HG02759 (cell line): ENCODE data around the gene HSPA6.
"Not testable (repeated sequence)": the region's sequence is repeated elsewhere in the genome, so short reads cannot be mapped to it uniquely, and the experiment has no call there.

Experiments used
- ATAC-seq: cut with Tn5 transposase; IDR thresholded peaks from one replicate; pipeline ENCODE4 v1.9.1; 2021; ENCODE audit warnings: mild to moderate bottlenecking, moderate library complexity; ENCODE audit not compliant: unreplicated experiment

HSPA6 gene

GRCh38 chr1:161531986-161532643, 7.8 kb downstream of the HSPA6 start:
- no peak for ATAC-seq

GRCh38 chr1:161532644-161533567, 8.6 kb downstream of the HSPA6 start:
- ATAC-seq: not testable (repeated sequence)

GRCh38 chr1:161537068-161537669, 12.8 kb downstream of the HSPA6 start:
- ATAC-seq: not testable (repeated sequence)

- ATAC-seq: not testable (repeated sequence)
Measured at GRCh38 chr1:161538925-161539479, 14.7 kb downstream of the HSPA6 start.

- ATAC-seq: peak; percentile 70
Measured at GRCh38 chr1:161539731-161540569, 15.6 kb downstream of the HSPA6 start.

- ATAC-seq: not testable (repeated sequence)
Measured at GRCh38 chr1:161540570-161540960, 16.2 kb downstream of the HSPA6 start.

GRCh38 chr1:161542091-161542559, 17.8 kb downstream of the HSPA6 start:
- ATAC-seq: peak; percentile 57

- ATAC-seq: not testable (repeated sequence)
Measured at GRCh38 chr1:161543125-161543524, 18.8 kb downstream of the HSPA6 start.

GRCh38 chr1:161545005-161545731, 20.8 kb downstream of the HSPA6 start:
- ATAC-seq: not testable (repeated sequence)

- not testable (repeated sequence) for ATAC-seq
Measured at GRCh38 chr1:161547995-161548741, 23.8 kb downstream of the HSPA6 start.

- ATAC-seq: not testable (repeated sequence)
Measured at GRCh38 chr1:161548749-161549406, 24.5 kb downstream of the HSPA6 start.

- ATAC-seq: no peak
Measured at GRCh38 chr1:161549652-161550051, 25.3 kb downstream of the HSPA6 start, which contains the start of gene FCGR3A. Gene FCGR3A, minus strand, starts transcription at chr1:161549818. Its CDS starts 82 bp downstream, at chr1:161549736.

- not testable (repeated sequence) for ATAC-seq
Measured at GRCh38 chr1:161550942-161551341, 26.6 kb downstream of the HSPA6 start.

GRCh38 chr1:161553631-161554030, 29.3 kb downstream of the HSPA6 start:
- ATAC-seq: not testable (repeated sequence)

GRCh38 chr1:161554340-161554739, 30.0 kb downstream of the HSPA6 start:
- not testable (repeated sequence) for ATAC-seq

- not testable (repeated sequence) for ATAC-seq
Measured at GRCh38 chr1:161554815-161555417, 30.6 kb downstream of the HSPA6 start.

- not testable (repeated sequence) for ATAC-seq
Measured at GRCh38 chr1:161556143-161556542, 31.8 kb downstream of the HSPA6 start.

- ATAC-seq: not testable (repeated sequence)
Measured at GRCh38 chr1:161556990-161557389, 32.6 kb downstream of the HSPA6 start.
